Suprapubic skin (tissue), 4 donors: Measurements from ENCODE around the gene UCK1. TPM values are rescaled to one million over a fixed set of nuclear protein-coding genes. Genes with fewer than 3 reads are reported as not detected.

Source experiments
- DNase-seq, 2 donors: peaks; one replicate each; pipeline ENCODE4 v3.0.0-alpha.2; 2019; ENCODE audit warnings: low spot score in 2 of 2
- H3K27ac ChIP-seq: fragments of 200-600 bp; sonication (generic); one replicate; pipeline ENCODE4 v1.5.1; 2019
- H3K27me3 ChIP-seq: fragments of 200-600 bp; sonication (generic); one replicate; pipeline ENCODE4 v1.5.1; 2019
- H3K36me3 ChIP-seq: fragments of 200-600 bp; sonication (generic); one replicate; pipeline ENCODE4 v1.5.1; 2019
- H3K4me1 ChIP-seq: fragments of 200-600 bp; sonication (generic); one replicate; pipeline ENCODE4 v1.5.1; 2019
- H3K4me3 ChIP-seq: fragments of 200-600 bp; sonication (generic); one replicate; pipeline ENCODE4 v1.5.1; 2019; ENCODE audit warnings: mild to moderate bottlenecking
- H3K9me3 ChIP-seq: fragments of 200-600 bp; sonication (generic); one replicate; pipeline ENCODE4 v1.5.1; 2019
- CTCF ChIP-seq, 2 donors: fragments of 200-600 bp in 1 of 2; fragments of 450-650 bp in 1 of 2; sonication (generic) in 1 of 2; IDR thresholded peaks; one replicate each; pipeline ENCODE4 v1.5.1; 2016 to 2019; ENCODE audit warnings: antibody characterized with exemption in 2 of 2, mild to moderate bottlenecking in 1 of 2, moderate library complexity in 1 of 2
- EP300 ChIP-seq: sonication (generic); formaldehyde crosslinking; IDR thresholded peaks from one replicate; pipeline ENCODE4 v1.6.1; 2017; ENCODE audit warnings: antibody characterized with exemption
- POLR2A ChIP-seq, 2 donors: fragments of 450-650 bp; IDR thresholded peaks; one replicate each; pipeline ENCODE4 v1.6.1; 2017; ENCODE audit warnings: antibody characterized with exemption in 2 of 2, mild to moderate bottlenecking in 2 of 2, moderate library complexity in 2 of 2
- POLR2AphosphoS5 ChIP-seq, 3 donors: sonication (generic); formaldehyde crosslinking; IDR thresholded peaks; one replicate each; pipeline ENCODE4 v1.6.1; 2017; ENCODE audit warnings: antibody characterized with exemption in 3 of 3
- WGBS: methylation state at CpG from one replicate; pipeline ENCODE4 v1.1.5; 2018; 5-methylcytosine and 5-hydroxymethylcytosine counted together
- total RNA-seq, 4 donors: library from RNA; depleted of rRNA; stranded (reverse); fragments of >200 nt; gene quantifications; one replicate each; pipeline ENCODE4 v1.1.0, GENCODE V29; 2016

Gene UCK1
- total RNA-seq, 4 donors from 2014 or later: 20.0 to 28.0 (median 26.6) TPM

- no peaks in the 10 kb centered on the region for H3K27me3 ChIP-seq
- 90% methylated on average over 39 of the region's 40 CpGs for WGBS
- no peaks in the 10 kb centered on the region for H3K9me3 ChIP-seq
- peaks cover 14% of the 10 kb centered on the region for H3K4me1 ChIP-seq
- DNase-seq: peak in 1 of 2 donors; percentile 60
- no peak overlapping the region for H3K4me3 ChIP-seq
- H3K27ac ChIP-seq: no peak overlapping the region
- H3K36me3 ChIP-seq: peaks cover 96% of the 10 kb centered on the region
- peak in 1 of 2 donors; percentile 28 for TF ChIP-seq CTCF (IDR thresholded peaks at IDR 0.05)
- no peak for TF ChIP-seq EP300
These were observed 54.9 kb downstream of the UCK1 start for GRCh38 chr9:131475956-131476776.

GRCh38 chr9:131475111-131475955 is 55.7 kb downstream of the UCK1 start:
- WGBS: 93% methylated on average over 45 of the region's 46 CpGs
- TF ChIP-seq EP300 (no peak), CTCF (IDR thresholded peaks at IDR 0.05) (no peak), POLR2AphosphoS5 (IDR thresholded peaks at IDR 0.05) (no peak), POLR2A (IDR thresholded peaks at IDR 0.05) (no peak)
- H3K27ac ChIP-seq: no peak overlapping the region
- no peaks in the 10 kb centered on the region for H3K9me3 ChIP-seq
- peaks cover 99% of the 10 kb centered on the region for H3K36me3 ChIP-seq
- peak in 1 of 2 donors; percentile 62 for DNase-seq
- H3K27me3 ChIP-seq: no peaks in the 10 kb centered on the region
- H3K4me1 ChIP-seq: peaks cover 7% of the 10 kb centered on the region
- H3K4me3 ChIP-seq: no peak overlapping the region

GRCh38 chr9:131474711-131475110 is 56.4 kb downstream of the UCK1 start:
- H3K36me3 ChIP-seq: peaks cover 100% of the 10 kb centered on the region
- no peaks in the 10 kb centered on the region for H3K9me3 ChIP-seq
- H3K4me3 ChIP-seq: no peak overlapping the region
- H3K27me3 ChIP-seq: no peaks in the 10 kb centered on the region
- WGBS: 93% methylated on average over 14 of the region's 16 CpGs
- no peak overlapping the region for H3K27ac ChIP-seq
- peaks cover under 1% of the 10 kb centered on the region for H3K4me1 ChIP-seq
- DNase-seq: peak in 1 of 2 donors; percentile 54
- TF ChIP-seq POLR2A (IDR thresholded peaks at IDR 0.05) (no peak), POLR2AphosphoS5 (IDR thresholded peaks at IDR 0.05) (no peak), EP300 (no peak)

GRCh38 chr9:131473891-131474290 is 57.2 kb downstream of the UCK1 start:
- TF ChIP-seq EP300 (no peak), CTCF (IDR thresholded peaks at IDR 0.05) (no peak), POLR2A (IDR thresholded peaks at IDR 0.05) (no peak), POLR2AphosphoS5 (IDR thresholded peaks at IDR 0.05) (no peak)
- WGBS: 84% methylated on average over 10 of the region's 10 CpGs
- no peak overlapping the region for H3K27ac ChIP-seq
- H3K4me1 ChIP-seq: no peaks in the 10 kb centered on the region
- H3K27me3 ChIP-seq: no peaks in the 10 kb centered on the region
- no peaks in the 10 kb centered on the region for H3K9me3 ChIP-seq
- H3K36me3 ChIP-seq: peaks cover 100% of the 10 kb centered on the region
- DNase-seq: peak in 1 of 2 donors; percentile 55
- H3K4me3 ChIP-seq: no peak overlapping the region

Other genes with a start within 250 kb of the UCK1 start
- gene PLPP7, start 241.5 kb downstream of the UCK1 start, total RNA-seq: 1 to 10 TPM in 1 of 4 donors, under 1 TPM in 3; 0.80 to 1.1 (median 0.92) TPM
- gene PRRC2B, start 137.2 kb downstream of the UCK1 start, total RNA-seq: 100 to 1,000 TPM; 153 to 286 (median 240) TPM
- gene POMT1, start 28.3 kb downstream of the UCK1 start, total RNA-seq: 10 to 100 TPM; 16.6 to 62.0 (median 34.1) TPM
- not detected for gene PRRT1B, start 14.3 kb upstream of the UCK1 start, total RNA-seq
- 10 to 100 TPM; 43.0 to 58.3 (median 51.7) TPM for gene RAPGEF1, start 208.8 kb upstream of the UCK1 start, total RNA-seq